IPS-18c (cell line): ENCODE data around the gene PLEKHO1.
"Not testable (repeated sequence)": the region's sequence is repeated elsewhere in the genome, so short reads cannot be mapped to it uniquely, and the experiment has no call there.

Source experiments
- H3K4me3 ChIP-seq: 2 replicates; pipeline ENCODE4 v1.7.0; 2013; ENCODE audit warnings: low read depth, mild to moderate bottlenecking, low read length, moderate library complexity; ENCODE audit not compliant: insufficient read depth
- H3K9me3 ChIP-seq: one replicate; pipeline ENCODE4 v1.6.1; 2013; ENCODE audit warnings: mild to moderate bottlenecking, low read length, moderate library complexity; ENCODE audit not compliant: control insufficient read depth, insufficient read depth

The PLEKHO1 gene

GRCh38 chr1:150144606-150145005 is 5.1 kb upstream of the PLEKHO1 start:
- no peak overlapping the region for H3K4me3 ChIP-seq
- peaks cover 2% of the 10 kb centered on the region for H3K9me3 ChIP-seq

- not testable (repeated sequence) for H3K4me3 ChIP-seq, H3K9me3 ChIP-seq
Measured at GRCh38 chr1:150146016-150146415, 3.7 kb upstream of the PLEKHO1 start.

- Histone ChIP-seq H3K4me3 (no peak overlapping the region), H3K9me3 (no peaks in the 10 kb centered on the region)
Measured at GRCh38 chr1:150146849-150147542, 2.7 kb upstream of the PLEKHO1 start.

DNA sequence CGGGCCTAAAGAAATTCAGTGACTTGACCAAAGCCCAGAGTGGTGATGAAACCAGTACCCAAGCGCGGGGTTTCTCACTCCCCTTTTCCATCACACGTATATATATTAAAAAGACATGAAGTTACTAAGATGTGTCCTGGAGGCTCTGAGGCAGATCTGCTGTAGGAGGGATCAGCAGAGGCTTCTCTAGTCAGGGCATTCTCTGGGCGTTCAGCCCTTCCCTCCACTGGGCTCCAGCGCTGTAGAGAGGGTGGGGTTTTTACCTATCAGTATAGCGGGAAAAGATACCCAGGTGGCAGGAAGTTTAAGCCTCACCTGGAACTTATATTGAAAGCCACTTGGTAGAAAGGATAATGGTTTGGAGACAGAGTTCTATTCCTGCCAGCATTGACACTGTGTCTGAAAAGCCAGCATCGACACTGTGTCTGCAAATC is 862 bp upstream of the PLEKHO1 start:
- Histone ChIP-seq H3K4me3 (peak overlapping the region; percentile 73), H3K9me3 (no peaks in the 10 kb centered on the region)

DNA sequence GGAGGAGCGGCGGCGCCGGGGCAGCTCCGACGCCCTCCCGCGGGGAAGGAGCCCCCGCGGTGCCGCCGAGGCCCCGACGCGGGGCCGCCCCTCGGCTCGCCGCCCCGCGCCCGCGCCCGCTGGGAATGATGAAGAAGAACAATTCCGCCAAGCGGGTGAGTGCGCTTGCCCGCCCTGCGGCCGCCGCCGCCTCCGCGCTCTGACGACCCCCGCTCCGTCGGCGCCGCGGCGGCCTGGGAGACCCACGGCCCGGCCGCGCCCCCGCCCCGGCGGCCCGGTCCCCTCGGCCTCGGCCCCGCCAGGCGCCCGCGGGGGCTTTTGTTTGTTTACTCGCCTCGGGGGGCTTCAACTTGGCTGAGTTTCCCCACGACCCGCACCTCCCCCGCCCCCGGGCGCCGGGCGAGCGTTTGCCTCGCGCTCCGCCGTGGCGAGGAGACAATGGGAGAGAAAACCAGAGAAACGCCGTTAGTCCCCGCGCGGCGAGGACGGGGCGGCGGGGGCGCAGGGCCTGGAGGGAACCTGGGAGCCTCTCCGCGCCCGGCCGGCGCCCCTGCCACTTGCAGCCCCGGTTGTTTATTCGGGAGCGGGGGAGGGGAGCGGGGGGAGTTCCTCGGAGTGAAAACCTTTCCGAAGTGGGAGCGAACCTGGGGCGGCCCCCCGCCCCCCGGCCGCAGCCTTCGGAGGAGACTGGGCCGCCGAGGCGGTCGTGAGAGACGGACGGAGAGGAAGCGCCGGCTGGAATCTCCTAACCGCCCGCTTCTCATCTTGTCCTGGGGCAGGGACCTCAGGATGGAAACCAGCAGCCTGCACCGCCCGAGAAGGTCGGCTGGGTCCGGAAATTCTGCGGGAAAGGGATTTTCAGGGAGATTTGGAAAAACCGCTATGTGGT is 661 bp downstream of the PLEKHO1 start:
- no peaks in the 10 kb centered on the region for H3K9me3 ChIP-seq
- H3K4me3 ChIP-seq: peak overlapping the region; percentile 73

- no peaks in the 10 kb centered on the region for H3K9me3 ChIP-seq
- peak overlapping the region; percentile 73 for H3K4me3 ChIP-seq
Measured at GRCh38 chr1:150151291-150152181, 1.8 kb downstream of the PLEKHO1 start.

DNA sequence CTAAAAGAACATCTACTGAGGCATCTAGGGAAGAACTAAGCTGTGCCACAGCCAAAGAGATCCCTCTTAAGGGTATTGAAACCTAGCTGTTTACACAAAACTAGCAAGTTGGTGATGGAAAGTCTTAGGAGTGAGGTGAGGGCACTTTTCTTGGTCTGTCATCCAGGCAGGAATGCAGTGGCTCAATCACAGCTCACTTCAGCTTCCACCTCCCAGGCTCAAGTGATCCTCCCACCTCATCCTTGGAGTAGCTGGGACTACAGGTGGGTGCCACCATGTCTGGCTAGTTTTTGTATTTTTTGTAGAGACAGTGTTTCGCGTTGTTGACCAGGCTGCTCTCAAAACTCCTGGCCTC is 2.4 kb downstream of the PLEKHO1 start:
- H3K4me3 ChIP-seq: no peak overlapping the region
- no peaks in the 10 kb centered on the region for H3K9me3 ChIP-seq

DNA sequence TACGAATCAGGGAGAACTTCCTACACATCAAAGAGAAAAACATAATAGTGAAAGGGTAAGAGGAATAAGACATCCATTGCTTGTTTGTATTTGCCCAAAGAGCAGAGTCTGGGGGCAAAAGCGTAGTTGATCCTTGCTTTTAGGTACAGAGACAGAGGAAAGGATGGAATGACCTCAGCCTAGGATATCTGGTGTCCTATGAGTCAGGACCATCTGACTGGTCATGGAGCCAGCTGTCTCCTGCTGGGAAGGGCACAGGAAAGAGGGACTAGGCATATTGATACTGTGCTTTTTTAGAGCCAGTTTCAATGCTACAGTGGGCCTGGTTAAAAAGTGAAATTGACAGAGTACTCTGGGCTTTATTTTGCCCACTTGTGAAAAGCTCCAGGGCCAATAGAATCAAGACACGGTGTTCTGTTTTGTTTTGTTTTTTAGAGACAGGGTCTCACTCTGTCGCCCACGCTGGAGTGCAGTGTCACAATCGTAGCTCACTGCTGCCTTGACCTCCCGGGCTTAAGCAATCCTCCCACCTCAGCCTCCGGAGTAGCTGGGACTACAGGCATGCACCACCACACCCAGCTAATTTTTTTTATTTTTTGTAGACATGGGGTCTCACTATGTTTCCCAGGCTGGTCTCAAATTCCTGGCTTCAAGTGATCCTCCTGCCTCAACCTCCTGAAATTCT is 3.2 kb downstream of the PLEKHO1 start:
- no peak overlapping the region for H3K4me3 ChIP-seq
- no peaks in the 10 kb centered on the region for H3K9me3 ChIP-seq

DNA sequence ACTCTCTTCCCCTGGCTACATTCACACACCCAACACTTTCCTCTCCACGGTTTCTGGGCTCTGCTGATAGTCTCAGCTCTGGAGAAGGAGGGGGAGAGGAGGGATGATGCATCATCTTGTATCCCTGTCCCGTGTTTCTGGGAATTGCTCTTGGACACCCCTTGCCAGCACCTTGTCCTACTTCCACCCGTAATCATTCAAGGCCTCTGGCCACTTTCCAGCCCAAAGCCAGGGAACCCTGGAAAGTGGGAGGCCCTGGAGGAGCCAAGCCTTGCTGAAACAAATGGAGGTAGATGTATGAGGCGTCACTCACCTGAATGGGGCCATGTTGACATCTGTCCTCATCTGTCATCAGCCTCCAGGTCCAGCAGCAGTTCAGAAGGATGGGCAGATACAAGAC is 4.4 kb downstream of the PLEKHO1 start:
- Histone ChIP-seq H3K4me3 (no peak overlapping the region), H3K9me3 (no peaks in the 10 kb centered on the region)

DNA sequence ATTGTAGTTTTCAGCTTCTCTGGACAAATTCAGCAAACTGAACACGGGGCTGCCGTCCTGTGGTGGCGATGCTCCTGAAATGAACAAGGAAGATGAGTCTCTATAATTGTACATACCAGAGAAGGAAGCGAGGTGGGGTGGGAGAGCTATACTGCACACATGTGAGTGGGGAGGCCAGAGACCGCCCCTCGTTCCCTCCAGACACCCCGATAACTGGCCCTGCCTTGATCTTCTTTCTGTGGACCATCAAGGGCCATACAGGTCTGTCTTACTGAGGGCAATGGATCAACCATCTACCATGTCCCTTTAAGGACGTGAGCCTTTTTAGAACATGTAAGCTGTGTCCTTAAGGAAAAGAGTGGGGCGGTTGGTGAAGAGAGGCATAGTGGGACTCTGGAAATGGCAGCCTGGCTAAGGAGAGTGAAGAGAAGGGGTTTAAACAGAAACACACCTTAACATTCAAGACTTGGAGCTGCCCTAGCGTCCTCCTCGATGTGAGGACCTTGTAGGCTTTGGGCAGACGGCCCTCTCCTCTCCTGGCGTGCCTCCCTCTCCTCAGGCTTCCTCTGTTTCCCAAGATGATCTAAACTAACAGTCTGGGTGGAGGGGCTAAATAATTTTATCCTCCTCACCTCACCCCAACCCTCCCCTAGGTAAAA is 5.8 kb downstream of the PLEKHO1 start:
- Histone ChIP-seq H3K9me3 (no peaks in the 10 kb centered on the region), H3K4me3 (no peak overlapping the region)

- no peak overlapping the region for H3K4me3 ChIP-seq
- no peaks in the 10 kb centered on the region for H3K9me3 ChIP-seq
Measured at GRCh38 chr1:150156868-150157603, 7.3 kb downstream of the PLEKHO1 start.

- Histone ChIP-seq H3K9me3 (no peaks in the 10 kb centered on the region), H3K4me3 (no peak overlapping the region)
Measured at GRCh38 chr1:150159550-150159949, 9.8 kb downstream of the PLEKHO1 start.

GRCh38 chr1:150160964-150161621 is 11.4 kb downstream of the PLEKHO1 start:
- Histone ChIP-seq H3K9me3 (no peaks in the 10 kb centered on the region), H3K4me3 (no peak overlapping the region)

DNA sequence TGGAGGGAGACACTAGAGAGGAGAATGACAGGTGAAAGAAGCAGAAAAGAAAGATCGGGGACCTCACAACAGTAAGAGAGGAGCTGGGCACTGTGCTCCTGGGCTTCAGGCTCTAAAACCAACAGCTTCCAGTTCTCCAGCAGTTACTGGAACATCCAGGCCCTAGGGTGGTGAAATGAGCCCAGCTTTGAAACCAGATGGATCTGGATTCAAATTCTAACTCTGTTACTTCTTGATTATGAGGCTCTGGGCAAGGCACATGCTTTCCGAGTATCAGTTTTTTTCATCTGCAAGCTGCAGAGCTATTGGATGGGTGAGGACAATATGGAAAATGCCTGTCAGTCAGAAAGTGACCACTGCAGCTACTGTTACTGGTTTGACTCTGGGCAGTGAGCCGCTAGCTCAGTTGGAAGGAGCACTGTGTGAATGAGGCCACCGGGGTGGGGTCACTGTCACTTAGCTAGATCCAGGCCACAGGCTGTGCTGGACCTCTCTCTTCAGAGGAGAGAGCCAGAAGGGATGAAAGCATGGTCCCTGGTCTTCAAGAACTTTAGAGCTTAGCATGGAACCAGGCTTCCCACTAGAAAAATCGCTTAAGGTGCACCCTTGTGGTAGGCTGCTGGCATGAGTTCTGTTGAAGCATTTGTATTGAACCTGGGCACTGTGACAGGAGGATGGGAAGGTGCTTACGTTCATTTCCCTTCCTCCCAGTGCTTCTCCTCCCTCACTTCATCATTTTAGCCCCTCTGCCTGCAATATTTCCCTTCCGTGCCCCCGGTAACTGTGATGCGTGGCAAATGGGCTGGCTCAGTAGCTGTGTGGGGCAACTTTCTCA is 12.2 kb downstream of the PLEKHO1 start:
- Histone ChIP-seq H3K9me3 (no peaks in the 10 kb centered on the region), H3K4me3 (no peak overlapping the region; the same call in 1 of the 2 replicates)

DNA sequence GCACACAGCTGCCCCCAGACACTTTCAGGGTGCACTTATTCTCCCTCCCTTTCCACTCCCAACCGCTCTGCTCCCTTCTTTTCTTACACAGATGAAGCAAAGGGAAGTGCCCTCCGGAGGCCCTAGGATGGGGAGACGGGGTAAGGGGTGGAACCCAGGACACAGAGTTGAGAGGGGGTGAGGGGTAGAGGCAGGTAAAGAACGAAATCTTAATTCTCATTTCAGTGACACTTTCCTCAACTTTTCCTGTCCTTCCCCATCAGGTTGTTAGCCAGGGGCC is 12.8 kb downstream of the PLEKHO1 start:
- Histone ChIP-seq H3K4me3 (peak overlapping the region; percentile 41), H3K9me3 (no peaks in the 10 kb centered on the region)
